Ishikawa (cell line): ENCODE results near the gene HCN2.

Experiments used
- CEBPB ChIP-seq: IDR thresholded peaks from 2 replicates; pipeline ENCODE4 v1.6.1; 2012
- CREB1 ChIP-seq: IDR thresholded peaks from 2 replicates; pipeline ENCODE4 v1.6.1; 2012; ENCODE audit warnings: low read depth
- EP300 ChIP-seq: IDR thresholded peaks from 2 replicates; pipeline ENCODE4 v1.6.1; 2012; ENCODE audit warnings: borderline replicate concordance
- FOXM1 ChIP-seq: IDR thresholded peaks from 2 replicates; pipeline ENCODE4 v1.6.1; 2012; ENCODE audit warnings: low read depth, borderline replicate concordance
- MAX ChIP-seq: IDR thresholded peaks from 2 replicates; pipeline ENCODE4 v1.6.1; 2012
- NFIC ChIP-seq: IDR thresholded peaks from 2 replicates; pipeline ENCODE4 v1.6.1; 2012
- REST ChIP-seq: IDR thresholded peaks from 2 replicates; pipeline ENCODE4 v1.6.1; 2012; ENCODE audit warnings: low read depth, mild to moderate bottlenecking
- TAF1 ChIP-seq: IDR thresholded peaks from 2 replicates; pipeline ENCODE4 v1.6.1; 2012; ENCODE audit warnings: low read depth, mild to moderate bottlenecking
- TCF12 ChIP-seq: IDR thresholded peaks from 2 replicates; pipeline ENCODE4 v1.6.1; 2012; ENCODE audit warnings: low read depth
- TEAD4 ChIP-seq: IDR thresholded peaks from 2 replicates; pipeline ENCODE4 v1.6.1; 2012
- USF1 ChIP-seq: IDR thresholded peaks from 2 replicates; pipeline ENCODE4 v1.6.1; 2012
- YY1 ChIP-seq: IDR thresholded peaks from 2 replicates; pipeline ENCODE4 v1.6.1; 2012; ENCODE audit warnings: low read depth
- ZBTB7A ChIP-seq: IDR thresholded peaks from 2 replicates; pipeline ENCODE4 v1.6.1; 2012; ENCODE audit warnings: low read depth

Gene HCN2

GRCh38 chr19:556611-557382 is 32.9 kb upstream of the HCN2 start:
- TF ChIP-seq MAX, result no peak
- TF ChIP-seq REST, result no peak
- no peak for TF ChIP-seq YY1
- no peak for TF ChIP-seq EP300
- TF ChIP-seq CEBPB, result no peak
- TF ChIP-seq USF1, result no peak

GRCh38 chr19:558770-559439 is 30.8 kb upstream of the HCN2 start:
- TF ChIP-seq TEAD4 (no peak), REST (no peak), FOXM1 (no peak), CREB1 (no peak), CEBPB (no peak), MAX (no peak), ZBTB7A (no peak), TCF12 (no peak), USF1 (no peak), TAF1 (no peak), EP300 (no peak), NFIC (no peak)

- no peak for TF ChIP-seq USF1
- no peak for TF ChIP-seq REST
- TF ChIP-seq YY1, result no peak
- no peak for TF ChIP-seq NFIC
These were observed 29.6 kb upstream of the HCN2 start for GRCh38 chr19:560121-560520.

GRCh38 chr19:566403-566802 is 23.3 kb upstream of the HCN2 start:
- TF ChIP-seq TCF12 (no peak), TAF1 (no peak), REST (no peak), NFIC (no peak), CEBPB (no peak), ZBTB7A (no peak)
